GM12891 (cell line): Measurements from ENCODE around the gene SMYD3.

Experiments
- DNase-seq: peaks from one replicate; pipeline ENCODE4 v3.0.0; 2011; ENCODE audit warnings: low spot score; ENCODE audit not compliant: insufficient read length
- FAIRE-seq: peaks from 2 replicates; lab custom pipeline; 2011; peaks lifted over from hg19 to GRCh38; lab: Jason Lieb, UNC
- PAX5 ChIP-seq: IDR thresholded peaks from 2 replicates; pipeline ENCODE4 v1.6.1; 2011; ENCODE audit warnings: low read length, moderate library complexity, mild to moderate bottlenecking; ENCODE audit not compliant: insufficient read depth, severe bottlenecking
- POLR2A ChIP-seq: IDR thresholded peaks from 2 replicates; pipeline ENCODE4 v1.6.1; 2011; ENCODE audit warnings: low read depth, low read length, control low read depth
- POLR2AphosphoS5 ChIP-seq: IDR thresholded peaks from 2 replicates; pipeline ENCODE4 v1.6.1; 2011; ENCODE audit warnings: low read depth, low read length, control low read depth
- POU2F2 ChIP-seq: IDR thresholded peaks from 2 replicates; pipeline ENCODE4 v1.6.1; 2011; ENCODE audit warnings: low read depth, mild to moderate bottlenecking, control low read depth, low read length, moderate library complexity
- SPI1 ChIP-seq: IDR thresholded peaks from 2 replicates; pipeline ENCODE4 v1.6.1; 2011; ENCODE audit warnings: low read depth, low read length, control low read depth
- TAF1 ChIP-seq: IDR thresholded peaks from 2 replicates; pipeline ENCODE4 v1.6.1; 2011; ENCODE audit warnings: low read depth, low read length, control low read depth

The SMYD3 gene

GRCh38 chr1:246477634-246478033, 29.4 kb downstream of the SMYD3 start:
- FAIRE-seq (no peak), DNase-seq (no peak)
- TF ChIP-seq SPI1, result no peak
- TF ChIP-seq TAF1, result no peak
- TF ChIP-seq POU2F2, result no peak
- TF ChIP-seq PAX5, result no peak
- TF ChIP-seq POLR2AphosphoS5, result no peak
- no peak for TF ChIP-seq POLR2A

GRCh38 chr1:246476771-246477170, 30.3 kb downstream of the SMYD3 start:
- no peak for FAIRE-seq
- DNase-seq, result no peak
- TF ChIP-seq PAX5 (no peak), TAF1 (no peak)

- DNase-seq, result no peak
- no peak for FAIRE-seq
- TF ChIP-seq SPI1, result no peak
- TF ChIP-seq POLR2AphosphoS5, result no peak
- no peak for TF ChIP-seq POLR2A
- no peak for TF ChIP-seq PAX5
- no peak for TF ChIP-seq TAF1
- TF ChIP-seq POU2F2, result no peak
Measured at GRCh38 chr1:246471688-246472087, 35.4 kb downstream of the SMYD3 start.

GRCh38 chr1:246470585-246470984, 36.5 kb downstream of the SMYD3 start:
- DNase-seq (no peak), FAIRE-seq (no peak)
- TF ChIP-seq POLR2A, result no peak
- no peak for TF ChIP-seq TAF1
- TF ChIP-seq SPI1, result no peak
- TF ChIP-seq POLR2AphosphoS5, result no peak
- TF ChIP-seq POU2F2, result no peak

GRCh38 chr1:246462986-246463385, 44.1 kb downstream of the SMYD3 start:
- no peak for TF ChIP-seq TAF1
- no peak for TF ChIP-seq POLR2A
- TF ChIP-seq POLR2AphosphoS5, result no peak
- no peak for TF ChIP-seq POU2F2
- TF ChIP-seq PAX5, result no peak
- TF ChIP-seq SPI1, result no peak
- FAIRE-seq, result peak; percentile 40
- DNase-seq, result no peak

GRCh38 chr1:246460406-246460805, 46.7 kb downstream of the SMYD3 start:
- DNase-seq, result no peak
- no peak for TF ChIP-seq POU2F2
- TF ChIP-seq SPI1, result no peak
- no peak for TF ChIP-seq POLR2AphosphoS5
- TF ChIP-seq POLR2A, result no peak
- TF ChIP-seq TAF1, result no peak
- TF ChIP-seq PAX5, result no peak
- no peak for FAIRE-seq

- peak; percentile 48 for FAIRE-seq
- no peak for TF ChIP-seq SPI1
- TF ChIP-seq POU2F2, result no peak
- DNase-seq, result no peak
Measured at GRCh38 chr1:246459221-246459620, 47.9 kb downstream of the SMYD3 start.

- TF ChIP-seq POLR2AphosphoS5 (no peak), SPI1 (no peak), POLR2A (no peak), PAX5 (no peak), TAF1 (no peak), POU2F2 (no peak)
- no peak for FAIRE-seq
- DNase-seq, result no peak
Measured at GRCh38 chr1:246455476-246455875, 51.6 kb downstream of the SMYD3 start.

- DNase-seq (no peak), FAIRE-seq (no peak)
- no peak for TF ChIP-seq PAX5
- no peak for TF ChIP-seq POLR2AphosphoS5
- no peak for TF ChIP-seq POLR2A
- no peak for TF ChIP-seq SPI1
- no peak for TF ChIP-seq TAF1
- no peak for TF ChIP-seq POU2F2
Measured at GRCh38 chr1:246454655-246455054, 52.4 kb downstream of the SMYD3 start.

GRCh38 chr1:246450611-246451251, 56.3 kb downstream of the SMYD3 start:
- TF ChIP-seq POLR2A (no peak), SPI1 (no peak), TAF1 (no peak), POLR2AphosphoS5 (no peak), POU2F2 (no peak), PAX5 (no peak)
- no peak for DNase-seq
- peak; percentile 52 for FAIRE-seq

GRCh38 chr1:246448373-246448772, 58.7 kb downstream of the SMYD3 start:
- DNase-seq (no peak), FAIRE-seq (no peak)
- TF ChIP-seq SPI1, result no peak
- TF ChIP-seq TAF1, result no peak
- no peak for TF ChIP-seq PAX5
- TF ChIP-seq POLR2A, result no peak
- no peak for TF ChIP-seq POLR2AphosphoS5
- TF ChIP-seq POU2F2, result no peak
